Stimulated activated CD4-positive, alpha-beta T cell treated with anti-CD3 and anti-CD28 coated beads, Interleukin-2, amount 100 ng/mL, for 24 hours (primary cell): ENCODE data around the gene CHRNA4.

Source experiments
- DNase-seq, 2 donors: peaks; one replicate each; pipeline ENCODE4 v3.0.0-alpha.2; 2020

The CHRNA4 gene

DNA sequence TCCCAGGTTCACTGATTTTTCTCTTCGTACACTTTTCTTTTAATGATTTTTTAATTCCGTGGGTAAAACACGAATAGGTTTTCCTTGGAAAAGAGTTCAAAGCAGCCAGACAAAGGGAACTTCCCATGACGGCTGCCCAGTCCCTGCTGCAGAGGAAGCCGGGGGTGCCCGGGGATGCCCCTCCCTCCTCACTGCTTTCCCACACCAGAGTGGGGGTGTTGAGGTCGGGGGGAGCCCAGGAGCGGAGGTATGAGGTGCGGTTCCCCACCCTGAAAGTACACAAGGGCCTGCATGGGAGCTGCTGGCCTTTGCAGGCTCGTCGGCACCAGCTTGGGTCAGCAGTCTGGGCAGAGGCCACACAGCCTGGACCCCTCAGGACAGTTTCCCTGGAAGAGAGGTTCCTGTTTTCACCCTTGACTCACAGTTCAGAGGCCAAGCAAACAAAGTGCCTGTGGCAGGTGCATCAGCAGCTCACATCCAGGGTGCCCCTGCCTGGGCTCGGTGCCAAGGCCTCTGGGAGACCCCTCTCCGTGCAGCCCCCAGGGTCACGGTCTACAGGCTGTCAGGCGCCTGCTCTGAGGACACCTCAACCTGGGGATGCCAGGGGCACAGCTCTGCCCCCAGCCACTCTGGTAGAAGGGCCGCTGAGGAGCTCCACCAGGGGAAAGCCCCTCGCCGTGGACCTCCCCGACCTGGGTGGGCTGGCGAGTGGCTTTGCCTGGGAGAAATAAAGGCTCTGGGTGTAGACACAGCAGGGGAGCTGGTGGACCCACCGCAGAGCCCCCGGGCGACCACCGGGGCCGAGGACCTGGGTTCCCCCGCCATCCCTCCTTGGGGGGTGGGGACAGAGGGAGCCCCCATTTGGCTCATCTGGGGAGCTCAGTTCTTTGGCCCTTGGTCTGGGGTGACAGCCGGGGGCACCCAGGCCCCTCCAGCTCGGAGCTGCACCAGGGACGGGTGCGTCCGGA, 15.4 kb upstream of the CHRNA4 start:
- no peak for DNase-seq

- no peak for DNase-seq
Measured at GRCh38 chr20:63375438-63375837, 14.3 kb upstream of the CHRNA4 start.

DNA sequence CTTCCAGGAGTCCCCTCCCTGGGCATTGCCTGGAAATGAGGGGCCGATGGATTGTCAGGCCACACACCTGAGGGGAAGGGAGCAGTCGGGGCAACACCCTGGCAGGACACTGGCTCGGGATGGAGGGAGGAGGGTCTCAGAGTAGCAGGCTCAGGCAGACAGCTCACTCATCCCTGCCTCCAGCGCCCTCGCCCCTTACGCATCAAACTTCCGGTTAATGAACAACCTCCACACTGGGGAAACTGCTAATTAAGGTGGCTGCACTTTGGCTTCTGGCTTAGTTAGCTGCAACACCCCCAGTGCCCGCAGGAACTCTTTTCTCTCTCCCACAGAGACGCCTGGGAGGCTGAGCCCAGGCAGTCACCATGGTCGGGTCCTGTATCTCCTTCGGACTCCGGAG, 13.4 kb upstream of the CHRNA4 start:
- no peak for DNase-seq

DNA sequence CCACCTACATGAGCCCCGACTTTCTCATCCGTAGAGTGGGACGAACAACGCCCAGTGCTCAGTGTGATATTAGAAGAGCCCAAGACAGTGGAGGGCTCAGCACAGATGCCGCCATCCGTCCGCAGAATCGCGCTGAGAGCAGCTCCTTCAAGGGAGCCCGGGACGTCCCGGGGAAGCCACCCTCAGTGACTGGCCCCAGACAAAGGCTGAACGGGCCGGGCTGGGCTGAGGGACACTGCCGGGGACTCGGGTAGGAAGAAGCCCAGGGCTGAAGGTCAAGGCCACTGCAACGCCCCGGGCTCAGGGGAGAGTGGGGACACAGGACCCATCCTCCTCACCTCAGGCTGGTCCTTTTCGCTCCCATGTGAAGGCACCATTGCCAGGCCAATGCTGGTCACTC, 12.8 kb upstream of the CHRNA4 start:
- DNase-seq = no peak

- no peak for DNase-seq
Measured at GRCh38 chr20:63372971-63373885, 12.1 kb upstream of the CHRNA4 start.

- DNase-seq = no peak
Measured at GRCh38 chr20:63371291-63371865, 10.2 kb upstream of the CHRNA4 start.

DNA sequence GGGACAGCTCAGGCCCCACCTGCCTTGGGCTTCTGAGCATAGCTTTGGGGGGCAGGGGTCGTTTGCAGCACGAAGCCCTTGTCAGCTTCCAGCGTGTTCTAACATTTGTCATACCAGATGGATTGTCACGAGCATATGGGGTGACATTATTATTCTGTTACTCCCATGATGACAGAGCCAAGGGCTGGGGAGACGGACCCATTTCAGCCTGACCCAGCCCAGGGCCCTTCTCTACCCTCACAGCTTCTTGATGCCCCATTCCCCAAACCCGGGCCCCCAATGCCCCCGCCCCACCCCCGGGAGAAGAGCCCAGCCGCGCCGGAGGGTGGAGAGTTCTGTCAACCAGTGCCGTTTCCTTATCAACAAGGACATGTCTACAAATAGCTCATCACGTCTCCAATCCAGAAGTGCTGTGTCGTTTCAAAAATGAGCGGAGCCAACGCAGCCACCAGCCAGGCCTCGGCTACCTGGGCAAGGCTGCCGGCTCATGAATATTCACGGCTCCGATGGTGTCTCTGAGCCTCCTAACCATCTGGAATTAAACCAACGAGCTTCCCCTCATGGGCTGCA, 9.6 kb upstream of the CHRNA4 start:
- DNase-seq = no peak

DNA sequence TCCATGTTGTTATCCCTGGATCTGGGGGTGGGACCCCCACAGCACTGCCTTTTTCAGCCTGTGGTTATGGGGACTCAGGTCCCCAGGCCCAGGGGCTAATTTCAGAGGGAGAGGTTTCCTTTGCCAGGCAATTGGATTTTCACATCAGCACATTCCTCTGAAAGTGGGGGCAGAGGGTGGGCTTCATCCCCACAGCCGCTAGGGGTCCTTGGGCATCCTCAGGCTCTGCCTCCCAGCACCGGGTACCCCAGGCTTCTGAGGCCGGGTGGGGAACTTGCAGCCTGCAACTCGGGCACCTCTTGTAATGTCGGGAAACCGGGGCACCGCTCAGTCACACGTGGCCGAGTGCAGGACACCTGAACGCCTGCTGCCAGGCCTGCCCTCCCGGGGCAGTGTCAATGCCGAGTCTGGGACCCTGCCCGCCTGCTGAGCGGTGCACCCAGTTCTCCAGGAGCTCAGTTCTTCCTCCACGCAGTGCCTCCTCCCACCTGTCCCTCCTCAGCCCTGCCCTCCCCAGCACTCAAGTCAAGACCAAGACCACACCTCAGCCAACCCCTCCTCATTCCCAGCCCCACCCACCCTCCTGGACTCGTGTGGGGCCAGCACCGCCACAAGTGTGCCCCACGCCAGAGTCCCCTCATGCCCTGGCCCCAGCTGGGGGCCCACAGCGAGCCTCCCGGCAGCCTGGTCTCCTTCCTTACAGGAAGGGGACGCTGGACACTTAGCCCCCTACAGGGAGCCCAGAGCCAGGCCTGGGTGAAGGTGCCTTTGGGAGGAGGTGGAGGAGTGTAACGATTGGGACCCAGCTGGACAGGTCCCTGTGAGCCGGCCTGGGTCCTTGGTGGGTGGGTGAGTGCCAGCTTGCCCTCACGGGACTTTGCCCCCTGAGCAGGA, 8.8 kb upstream of the CHRNA4 start:
- no peak for DNase-seq

DNA sequence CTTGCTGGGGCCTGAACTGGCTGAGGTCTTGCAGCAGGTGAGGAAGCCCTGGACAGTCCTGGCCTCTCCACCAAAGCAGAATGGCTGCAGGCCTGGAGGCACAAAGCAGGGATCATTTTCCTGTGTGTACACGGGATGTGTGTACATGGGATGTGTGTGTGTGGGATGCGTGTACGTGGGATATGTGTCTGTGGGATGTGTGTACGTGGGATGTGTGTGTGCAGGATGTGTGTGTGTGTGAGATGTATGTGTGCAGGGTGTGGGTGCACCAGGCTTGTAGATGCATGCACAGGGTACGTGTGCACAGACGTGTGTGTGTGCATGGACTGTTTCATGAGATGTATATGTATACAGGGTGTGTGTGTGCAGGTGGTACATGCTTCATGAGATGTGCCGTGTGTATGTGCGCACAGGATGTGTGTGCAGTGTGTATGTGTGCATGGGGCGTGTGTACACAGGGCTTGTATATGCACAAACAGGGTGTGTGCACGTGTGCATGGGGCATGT, 7.9 kb upstream of the CHRNA4 start:
- no peak for DNase-seq

DNA sequence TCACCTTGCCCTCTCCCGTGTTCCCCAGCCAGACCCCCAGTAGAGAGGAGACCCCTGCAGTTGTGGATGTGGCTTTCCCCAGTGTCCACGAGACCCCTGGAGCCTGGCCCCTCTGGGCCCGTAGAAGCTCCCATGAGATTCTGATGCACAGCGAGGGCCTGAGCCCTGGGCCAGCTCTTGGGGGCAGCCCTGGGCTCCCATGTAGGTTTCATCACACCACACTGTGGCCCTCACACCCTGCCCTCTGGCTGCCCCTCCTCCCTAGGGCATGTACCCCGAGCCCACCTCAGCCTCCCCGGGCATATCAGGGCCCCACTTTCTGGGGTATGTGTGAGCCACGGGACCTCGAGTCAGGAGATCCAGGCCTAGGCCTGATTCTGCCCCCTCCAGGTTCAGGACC, 7.0 kb upstream of the CHRNA4 start:
- DNase-seq = no peak

DNA sequence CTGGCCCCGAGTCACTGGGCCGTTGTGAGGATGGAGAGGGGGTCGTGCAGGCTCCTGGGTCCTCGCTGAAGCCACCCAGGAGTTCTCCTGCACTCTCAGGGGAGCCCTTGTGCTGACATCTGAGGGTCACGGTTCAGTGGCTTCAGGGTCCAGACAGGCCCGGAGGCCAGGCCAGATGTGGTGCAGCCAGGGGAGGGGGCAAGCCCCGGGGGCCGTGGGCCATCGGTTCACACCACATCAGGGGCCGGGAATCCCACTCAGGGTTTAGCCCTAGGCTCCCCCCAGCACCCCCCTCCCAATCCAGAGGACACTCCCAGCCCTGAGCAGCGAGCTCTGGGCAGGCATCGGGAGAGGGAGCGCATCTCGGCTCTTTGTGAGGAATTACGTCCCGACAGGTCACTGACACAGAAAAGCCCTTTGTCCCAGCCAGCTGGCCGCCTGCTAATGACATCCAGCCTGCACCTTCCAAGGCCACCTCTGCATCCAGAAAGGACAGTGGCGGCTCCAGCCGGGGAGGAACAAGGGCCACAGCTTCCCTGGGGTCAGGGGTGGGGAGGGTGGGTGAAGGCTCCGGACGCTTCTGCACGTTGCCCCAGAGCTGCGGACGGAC, 6.4 kb upstream of the CHRNA4 start:
- DNase-seq = no peak

- DNase-seq = no peak
Measured at GRCh38 chr20:63366390-63367365, 5.5 kb upstream of the CHRNA4 start.

GRCh38 chr20:63365601-63366389, 4.6 kb upstream of the CHRNA4 start:
- no peak for DNase-seq

- no peak for DNase-seq
Measured at GRCh38 chr20:63364801-63365585, 3.8 kb upstream of the CHRNA4 start.

DNA sequence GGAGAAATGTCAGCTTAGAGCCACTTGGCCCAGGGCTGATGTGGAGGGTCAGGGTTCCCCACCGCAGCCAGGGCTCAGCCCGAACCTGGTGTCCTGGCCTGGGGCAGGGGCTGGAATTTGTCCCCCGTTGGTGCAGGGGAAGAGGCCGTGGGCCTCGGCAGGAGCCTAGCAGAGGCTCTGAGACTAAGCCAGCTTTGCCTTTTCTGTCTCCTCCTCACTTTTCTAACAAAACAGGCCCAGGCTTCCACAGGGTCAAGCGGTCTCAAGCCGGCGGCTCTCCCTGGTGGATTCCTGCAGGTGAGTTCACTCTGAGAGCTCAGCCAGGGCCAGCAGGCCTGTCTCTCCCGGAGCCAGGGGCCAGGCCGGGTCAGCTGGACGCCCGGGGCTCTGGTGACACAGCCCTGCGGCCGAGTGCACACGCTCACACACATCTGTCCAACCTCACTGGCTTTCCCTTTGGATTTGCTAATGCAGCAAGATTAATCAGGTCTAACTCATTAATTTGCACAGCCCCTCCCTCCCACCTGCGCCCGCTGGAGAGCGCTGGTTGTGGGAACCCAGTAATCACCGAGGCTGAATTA, 2.9 kb upstream of the CHRNA4 start:
- DNase-seq = no peak

GRCh38 chr20:63363013-63363957, 2.1 kb upstream of the CHRNA4 start:
- DNase-seq = no peak
